PFSK-1 (cell line): ENCODE data around the gene PCDHB11.

Experiments
- REST ChIP-seq, 2 experiments: IDR thresholded peaks; 2 replicates each; pipeline versions ENCODE4 v1.6.1 to v1.8.0; 2011 to 2012; ENCODE audit warnings: low read depth in 2 of 2, low read length in 2 of 2, control low read depth in 1 of 2, inconsistent platforms in 1 of 2, mild to moderate bottlenecking in 1 of 2, moderate library complexity in 1 of 2; ENCODE audit not compliant: insufficient read depth in 1 of 2
- TAF1 ChIP-seq: IDR thresholded peaks from 2 replicates; pipeline ENCODE4 v1.6.1; 2012; ENCODE audit warnings: low read length, control low read depth, borderline replicate concordance; ENCODE audit not compliant: insufficient read depth

GRCh38 chr5:141150224-141150992, 49.0 kb upstream of the PCDHB11 start:
- TF ChIP-seq TAF1 (no peak), REST (IDR thresholded peaks at IDR 0.05; ENCODE audit: insufficient read depth in 1 of 2, low read depth in 2 of 2, low read length in 2 of 2) (no peak)
